Neural cell (in vitro differentiated cells): ENCODE measurements around the gene SETBP1. TPM values are rescaled to one million over a fixed set of nuclear protein-coding genes. Genes with fewer than 3 reads are reported as not detected.

Experiments
- H2AFZ ChIP-seq: fragments of 200-600, 300-800 bp; sonication (generic), shearing (Covaris generic); 2 replicates; pipeline ENCODE4 v1.6.0; 2014; ENCODE audit warnings: low read depth, mild to moderate bottlenecking, antibody characterized with exemption, low read length, moderate library complexity
- H3F3A ChIP-seq: fragments of 200-600 bp; shearing (Covaris generic); 2 replicates; pipeline ENCODE4 v1.6.1; 2016; ENCODE audit warnings: mild to moderate bottlenecking, moderate library complexity, mixed read lengths, antibody characterized with exemption, low read length; ENCODE audit not compliant: insufficient read depth, poor library complexity, severe bottlenecking
- H3K27ac ChIP-seq: fragments of 200-600, 300-800 bp; sonication (generic), shearing (Covaris generic); 2 replicates; pipeline ENCODE4 v1.5.1; 2014; ENCODE audit warnings: mild to moderate bottlenecking, low read length, moderate library complexity
- H3K27me3 ChIP-seq: fragments of 300-800, 200-600 bp; sonication (generic), shearing (Covaris generic); 2 replicates; pipeline ENCODE4 v1.6.0; 2014; ENCODE audit warnings: mild to moderate bottlenecking, low read depth, low read length, moderate library complexity; ENCODE audit not compliant: insufficient read depth
- H3K36me3 ChIP-seq: fragments of 300-800, 200-600 bp; sonication (generic), shearing (Covaris generic); 2 replicates; pipeline ENCODE4 v1.5.1; 2014; ENCODE audit warnings: mild to moderate bottlenecking, antibody characterized with exemption, low read length, moderate library complexity; ENCODE audit not compliant: insufficient read depth
- H3K4me2 ChIP-seq: fragments of 300-800, 200-600 bp; sonication (generic), shearing (Covaris generic); 2 replicates; pipeline ENCODE4 v1.6.0; 2014; ENCODE audit warnings: mild to moderate bottlenecking, low read length
- H3K4me3 ChIP-seq: fragments of 300-800, 200-600 bp; sonication (generic), shearing (Covaris generic); 2 replicates; pipeline ENCODE4 v1.5.1; 2014; ENCODE audit warnings: mild to moderate bottlenecking, low read length, moderate library complexity
- H3K79me2 ChIP-seq: fragments of 200-600 bp; shearing (Covaris generic); replicated peaks from 2 replicates; pipeline ENCODE4 v1.6.0; 2014; ENCODE audit warnings: mild to moderate bottlenecking, low read length, moderate library complexity; ENCODE audit not compliant: insufficient read depth
- H3K9ac ChIP-seq: fragments of 300-800, 200-600 bp; sonication (generic), shearing (Covaris generic); 2 replicates; pipeline ENCODE4 v1.6.1; 2016; ENCODE audit warnings: mild to moderate bottlenecking, low read length, mixed read lengths
- H3K9me2 ChIP-seq: fragments of 200-600 bp; shearing (Covaris generic); 2 replicates; pipeline ENCODE4 v1.6.1; 2016; ENCODE audit warnings: mild to moderate bottlenecking, low read length, mixed read lengths; ENCODE audit not compliant: insufficient read depth
- H3K9me3 ChIP-seq: fragments of 200-600, 300-800 bp; sonication (generic), shearing (Covaris generic); 2 replicates; pipeline ENCODE4 v1.6.1; 2016; ENCODE audit warnings: mild to moderate bottlenecking, mixed run types, low read length, moderate library complexity, mixed read lengths
- H4K20me1 ChIP-seq: fragments of 200-600 bp; shearing (Covaris generic); 2 replicates; pipeline ENCODE4 v1.6.1; 2016; ENCODE audit warnings: mild to moderate bottlenecking, mixed run types; ENCODE audit not compliant: insufficient read depth
- EP300 ChIP-seq: fragments of 450-650 bp; conservative IDR thresholded peaks from 2 replicates; pipeline ENCODE4 v1.6.1; 2014; ENCODE audit warnings: antibody characterized with exemption, mild to moderate bottlenecking, moderate library complexity; ENCODE audit not compliant: poor library complexity, severe bottlenecking
- EZH2 ChIP-seq: fragments of 200-600, 300-800 bp; shearing (Covaris generic), sonication (generic); IDR thresholded peaks from 2 replicates; pipeline ENCODE4 v1.6.1; 2014; ENCODE audit warnings: antibody characterized with exemption, low read length, borderline replicate concordance, mild to moderate bottlenecking; ENCODE audit not compliant: insufficient read depth, poor library complexity, severe bottlenecking
- MXI1 ChIP-seq: fragments of 450-650 bp; conservative IDR thresholded peaks from 2 replicates; pipeline ENCODE4 v1.6.1; 2014; ENCODE audit warnings: antibody characterized with exemption, mild to moderate bottlenecking; ENCODE audit not compliant: poor library complexity, severe bottlenecking
- POLR2AphosphoS5 ChIP-seq: IDR thresholded peaks from 2 replicates; pipeline ENCODE4 v1.6.1; 2012
- RAD21 ChIP-seq: fragments of 450-650 bp; conservative IDR thresholded peaks from 2 replicates; pipeline ENCODE4 v1.6.1; 2014; ENCODE audit warnings: antibody characterized with exemption, mild to moderate bottlenecking, moderate library complexity
- SMC3 ChIP-seq: fragments of 450-650 bp; conservative IDR thresholded peaks from 2 replicates; pipeline ENCODE4 v1.6.1; 2014; ENCODE audit warnings: antibody characterized with exemption, mild to moderate bottlenecking, moderate library complexity; ENCODE audit not compliant: poor library complexity
- TAF1 ChIP-seq: IDR thresholded peaks from 2 replicates; pipeline ENCODE4 v1.6.1; 2012; ENCODE audit warnings: low read depth
- polyA plus RNA-seq: library from polyadenylated mRNA; depleted of rRNA; stranded (reverse); fragments of >200 nt; gene quantifications from 2 replicates; pipeline ENCODE4 v1.2.3, GENCODE V29; 2014
- TF ChIP-seq, protein P1 (sequence below): fragments of 450-650 bp; IDR thresholded peaks from 2 replicates; pipeline ENCODE4 v1.5.1; 2014; ENCODE audit warnings: antibody characterized with exemption, mild to moderate bottlenecking, moderate library complexity; ENCODE audit not compliant: poor library complexity, severe bottlenecking
- TF ChIP-seq, protein P2 (sequence below): IDR thresholded peaks from 2 replicates; pipeline ENCODE4 v1.6.1; 2012; ENCODE audit warnings: borderline replicate concordance

Gene SETBP1
- polyA plus RNA-seq, 1 donor from 2014 or later: 13.7 TPM

DNA sequence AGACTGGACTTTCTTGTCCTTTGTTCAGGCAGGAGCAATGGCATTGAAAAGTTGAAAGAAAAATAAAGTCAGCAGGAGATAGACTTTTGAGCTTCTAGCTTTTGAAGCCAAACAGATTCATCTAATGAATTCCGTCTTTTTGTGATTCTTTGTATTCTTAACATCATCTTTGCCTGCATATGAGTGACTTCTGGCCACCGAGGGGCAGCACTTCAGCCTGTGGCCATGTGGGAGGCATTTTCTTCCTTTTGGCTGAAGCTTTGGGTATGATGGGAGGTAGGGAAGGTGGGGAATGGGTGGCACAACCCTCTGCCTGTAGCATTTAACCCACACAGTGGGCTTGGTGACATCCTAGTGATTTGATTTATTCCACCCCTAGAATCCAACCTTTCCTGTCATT lies 220.6 kb downstream of the SETBP1 start:
- Histone ChIP-seq H3K9ac (no peak overlapping the region), H3K27ac (no peak overlapping the region), H3K9me2 (no peaks in the 10 kb centered on the region), H3F3A (no peaks in the 10 kb centered on the region), H3K27me3 (no peaks in the 10 kb centered on the region), H3K36me3 (no peaks in the 10 kb centered on the region), H3K9me3 (no peaks in the 10 kb centered on the region), H4K20me1 (no peaks in the 10 kb centered on the region), H3K4me2 (no peak overlapping the region), H3K4me3 (no peak overlapping the region), H2AFZ (no peak overlapping the region), H3K79me2 (peaks cover 23% of the 10 kb centered on the region)
- TF ChIP-seq MXI1: no peak
- TF ChIP-seq EZH2: no peak
- TF ChIP-seq TAF1: no peak
- TF ChIP-seq, protein P1, sequence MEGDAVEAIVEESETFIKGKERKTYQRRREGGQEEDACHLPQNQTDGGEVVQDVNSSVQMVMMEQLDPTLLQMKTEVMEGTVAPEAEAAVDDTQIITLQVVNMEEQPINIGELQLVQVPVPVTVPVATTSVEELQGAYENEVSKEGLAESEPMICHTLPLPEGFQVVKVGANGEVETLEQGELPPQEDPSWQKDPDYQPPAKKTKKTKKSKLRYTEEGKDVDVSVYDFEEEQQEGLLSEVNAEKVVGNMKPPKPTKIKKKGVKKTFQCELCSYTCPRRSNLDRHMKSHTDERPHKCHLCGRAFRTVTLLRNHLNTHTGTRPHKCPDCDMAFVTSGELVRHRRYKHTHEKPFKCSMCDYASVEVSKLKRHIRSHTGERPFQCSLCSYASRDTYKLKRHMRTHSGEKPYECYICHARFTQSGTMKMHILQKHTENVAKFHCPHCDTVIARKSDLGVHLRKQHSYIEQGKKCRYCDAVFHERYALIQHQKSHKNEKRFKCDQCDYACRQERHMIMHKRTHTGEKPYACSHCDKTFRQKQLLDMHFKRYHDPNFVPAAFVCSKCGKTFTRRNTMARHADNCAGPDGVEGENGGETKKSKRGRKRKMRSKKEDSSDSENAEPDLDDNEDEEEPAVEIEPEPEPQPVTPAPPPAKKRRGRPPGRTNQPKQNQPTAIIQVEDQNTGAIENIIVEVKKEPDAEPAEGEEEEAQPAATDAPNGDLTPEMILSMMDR: peak; percentile 29
- TF ChIP-seq, protein P2, sequence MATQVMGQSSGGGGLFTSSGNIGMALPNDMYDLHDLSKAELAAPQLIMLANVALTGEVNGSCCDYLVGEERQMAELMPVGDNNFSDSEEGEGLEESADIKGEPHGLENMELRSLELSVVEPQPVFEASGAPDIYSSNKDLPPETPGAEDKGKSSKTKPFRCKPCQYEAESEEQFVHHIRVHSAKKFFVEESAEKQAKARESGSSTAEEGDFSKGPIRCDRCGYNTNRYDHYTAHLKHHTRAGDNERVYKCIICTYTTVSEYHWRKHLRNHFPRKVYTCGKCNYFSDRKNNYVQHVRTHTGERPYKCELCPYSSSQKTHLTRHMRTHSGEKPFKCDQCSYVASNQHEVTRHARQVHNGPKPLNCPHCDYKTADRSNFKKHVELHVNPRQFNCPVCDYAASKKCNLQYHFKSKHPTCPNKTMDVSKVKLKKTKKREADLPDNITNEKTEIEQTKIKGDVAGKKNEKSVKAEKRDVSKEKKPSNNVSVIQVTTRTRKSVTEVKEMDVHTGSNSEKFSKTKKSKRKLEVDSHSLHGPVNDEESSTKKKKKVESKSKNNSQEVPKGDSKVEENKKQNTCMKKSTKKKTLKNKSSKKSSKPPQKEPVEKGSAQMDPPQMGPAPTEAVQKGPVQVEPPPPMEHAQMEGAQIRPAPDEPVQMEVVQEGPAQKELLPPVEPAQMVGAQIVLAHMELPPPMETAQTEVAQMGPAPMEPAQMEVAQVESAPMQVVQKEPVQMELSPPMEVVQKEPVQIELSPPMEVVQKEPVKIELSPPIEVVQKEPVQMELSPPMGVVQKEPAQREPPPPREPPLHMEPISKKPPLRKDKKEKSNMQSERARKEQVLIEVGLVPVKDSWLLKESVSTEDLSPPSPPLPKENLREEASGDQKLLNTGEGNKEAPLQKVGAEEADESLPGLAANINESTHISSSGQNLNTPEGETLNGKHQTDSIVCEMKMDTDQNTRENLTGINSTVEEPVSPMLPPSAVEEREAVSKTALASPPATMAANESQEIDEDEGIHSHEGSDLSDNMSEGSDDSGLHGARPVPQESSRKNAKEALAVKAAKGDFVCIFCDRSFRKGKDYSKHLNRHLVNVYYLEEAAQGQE: no peak

DNA sequence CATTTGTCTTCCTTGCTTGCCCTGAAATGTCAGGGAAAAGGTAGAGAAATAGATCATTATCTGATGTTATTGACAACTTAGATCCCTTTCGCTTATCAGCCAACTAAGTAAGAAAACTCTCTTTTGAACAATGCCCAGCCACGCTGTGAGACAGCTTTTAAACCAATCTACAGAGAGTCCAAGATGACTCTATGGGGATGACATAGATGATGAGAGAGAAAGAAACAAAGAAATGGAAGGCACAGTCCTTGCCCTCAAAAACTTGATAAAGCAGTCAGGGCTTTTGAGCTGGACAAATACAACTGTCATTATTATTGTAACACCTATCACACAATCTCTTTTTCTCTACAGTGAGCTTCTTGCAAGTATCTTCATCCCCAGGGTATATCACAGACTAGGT lies 222.6 kb downstream of the SETBP1 start:
- no peaks in the 10 kb centered on the region for H3K36me3 ChIP-seq
- H2AFZ ChIP-seq: no peak overlapping the region
- TF ChIP-seq MXI1 (no peak), EP300 (no peak), TAF1 (no peak), SMC3 (no peak), EZH2 (no peak), POLR2AphosphoS5 (no peak), RAD21 (no peak)
- TF ChIP-seq, protein P1: no peak
- TF ChIP-seq, protein P2: no peak

More for the DNA sequence above, 222.6 kb downstream of the SETBP1 start:
- Histone ChIP-seq H3K4me2 (no peak overlapping the region), H3K9ac (no peak overlapping the region), H3K79me2 (peaks cover 20% of the 10 kb centered on the region), H3K9me3 (no peaks in the 10 kb centered on the region), H3F3A (no peaks in the 10 kb centered on the region), H3K9me2 (no peaks in the 10 kb centered on the region), H3K4me3 (no peak overlapping the region), H3K27ac (no peak overlapping the region), H3K27me3 (no peaks in the 10 kb centered on the region), H4K20me1 (no peaks in the 10 kb centered on the region)
